ENCODE data around the gene SYNC. TPM values are rescaled to one million over a fixed set of nuclear protein-coding genes. Genes with fewer than 3 reads are reported as not detected.
"Not testable (repeated sequence)": the region's sequence is repeated elsewhere in the genome, so short reads cannot be mapped to it uniquely, and the experiment has no call there.

Gene SYNC
- total RNA-seq, 1 donor from 2014 or later, result 71.8 TPM

DNA sequence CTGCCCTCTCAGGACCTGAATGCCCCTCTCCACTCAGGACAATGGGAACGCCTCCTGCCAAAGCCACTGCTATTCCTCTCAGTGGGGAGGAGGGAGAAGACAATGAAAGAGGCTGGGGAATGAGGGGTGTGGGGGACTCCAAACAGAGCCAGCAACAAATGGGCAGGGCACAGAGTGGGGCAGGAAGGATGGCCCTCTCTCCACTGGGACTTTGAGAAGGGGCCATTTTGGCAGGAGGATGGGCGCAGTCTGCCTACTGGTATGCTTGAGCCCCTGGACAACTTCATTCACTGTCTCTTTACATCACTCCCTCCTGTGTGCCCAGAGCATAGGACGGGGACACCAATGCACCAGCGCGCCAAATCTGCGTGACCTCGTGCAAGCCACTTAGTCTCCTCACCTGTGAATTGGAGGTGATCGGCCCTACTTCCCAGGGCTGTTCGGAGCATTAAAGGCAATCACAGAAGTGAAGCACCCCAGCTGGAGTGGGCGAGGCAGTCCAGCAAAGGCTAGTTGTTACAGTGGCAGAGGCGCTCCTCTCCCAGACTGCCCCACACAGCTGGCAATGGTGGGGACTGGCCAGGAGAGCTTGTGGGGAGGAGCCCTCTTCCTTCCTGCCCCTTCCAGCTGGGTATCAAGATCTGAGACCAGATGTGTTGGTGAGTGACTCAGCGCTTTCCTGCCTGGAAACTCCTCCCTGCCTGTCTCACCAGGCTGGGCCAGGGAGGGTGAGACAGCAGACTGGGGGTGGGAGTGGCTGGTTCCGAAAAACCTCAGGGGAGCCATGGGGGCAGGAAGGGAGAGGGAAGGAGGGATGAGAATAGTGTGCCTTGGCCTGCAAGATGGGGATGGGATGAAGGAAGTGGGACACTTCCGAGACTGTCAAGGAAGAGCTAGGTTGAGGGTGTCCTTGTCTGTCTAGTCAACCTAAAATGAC is 22.4 kb upstream of the SYNC start:
- DNase-seq, result peak; percentile 76

DNA sequence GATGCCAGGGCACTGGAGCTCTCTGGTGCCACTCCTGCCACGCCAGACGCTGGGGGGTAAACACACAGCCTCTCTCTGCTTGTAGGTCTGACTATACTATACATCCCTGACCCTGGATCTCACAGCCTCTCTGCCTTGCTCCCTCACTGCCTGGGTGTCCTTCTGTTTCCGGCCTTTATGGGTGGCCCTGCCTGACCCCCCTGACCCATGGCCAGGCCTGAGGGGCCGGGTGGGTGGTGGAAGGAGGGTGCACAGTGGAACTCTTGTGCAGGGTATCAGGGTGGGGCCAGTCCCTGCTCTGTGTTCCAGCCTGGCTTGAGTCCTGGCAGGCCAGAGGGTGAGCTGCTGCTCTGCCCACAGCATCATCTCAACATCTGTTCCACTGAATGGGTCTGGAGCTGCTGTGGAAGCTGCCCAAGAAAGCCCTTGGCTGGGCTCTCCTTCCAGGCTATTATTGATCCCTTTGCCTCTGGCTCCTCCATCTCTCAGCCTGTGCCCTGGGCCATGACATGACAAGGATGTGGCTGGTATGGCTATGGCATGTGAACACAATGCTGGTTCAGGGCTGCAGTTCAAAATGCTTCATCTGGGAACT is 17.2 kb upstream of the SYNC start:
- DNase-seq, result no peak

DNA sequence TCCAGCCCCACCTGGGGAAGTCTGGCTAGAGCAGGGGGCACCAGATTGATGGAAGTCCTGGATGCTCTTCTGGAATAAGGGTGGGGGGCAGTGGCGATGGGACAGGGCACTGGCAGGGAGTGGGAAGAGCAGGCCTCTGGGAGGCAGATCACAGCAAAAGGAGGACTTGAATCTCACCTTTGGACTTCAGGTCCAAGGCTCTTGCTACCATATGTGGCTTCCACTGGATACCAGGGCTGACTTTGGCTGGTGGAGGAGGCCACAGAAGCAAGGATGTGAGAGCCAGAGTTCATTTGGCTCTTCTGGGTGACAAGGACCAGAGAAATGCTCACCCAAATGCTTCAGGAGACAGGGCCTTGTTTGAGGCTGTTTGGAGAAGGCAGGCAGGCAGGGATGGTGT is 16.0 kb upstream of the SYNC start:
- DNase-seq, result no peak

DNA sequence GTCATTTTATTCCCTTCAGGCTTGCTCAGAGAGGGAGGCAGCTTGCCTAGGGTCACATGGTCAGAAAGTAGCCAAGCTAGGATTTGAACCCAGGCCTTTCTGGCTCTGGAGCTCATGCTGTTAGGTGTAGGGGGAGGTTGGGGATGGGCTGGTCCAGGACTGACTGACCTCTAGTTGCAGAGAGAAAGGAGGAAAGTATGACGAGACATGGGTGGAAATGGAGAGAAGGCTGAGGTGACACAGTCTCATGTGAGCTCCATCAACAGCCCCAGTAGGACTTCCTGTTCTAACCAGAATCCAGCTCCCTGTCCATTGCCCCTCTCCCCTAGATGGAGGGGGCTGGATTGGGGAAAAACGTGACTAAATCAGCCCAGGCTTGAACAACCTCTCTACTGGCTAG is 15.5 kb upstream of the SYNC start:
- no peak for DNase-seq

DNA sequence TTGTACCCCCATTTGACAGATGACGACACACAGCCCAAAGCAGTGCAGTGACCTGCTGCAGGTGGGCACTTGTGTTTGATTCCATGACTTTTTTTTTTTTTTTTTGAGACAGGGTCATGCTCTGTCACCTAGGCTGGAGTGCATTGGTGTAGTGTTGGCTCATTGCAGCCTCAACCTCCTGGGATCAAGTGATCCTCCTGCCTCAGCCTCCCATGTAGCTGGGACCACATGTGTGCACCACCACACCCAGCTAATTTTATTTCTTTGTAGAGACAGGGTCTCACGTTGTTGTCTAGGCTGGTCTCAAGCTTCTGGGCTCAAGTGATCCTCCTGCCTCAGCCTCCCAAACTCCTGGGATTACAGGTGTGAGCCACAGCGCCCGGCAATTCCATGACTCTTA is 14.9 kb upstream of the SYNC start:
- no peak for DNase-seq

DNA sequence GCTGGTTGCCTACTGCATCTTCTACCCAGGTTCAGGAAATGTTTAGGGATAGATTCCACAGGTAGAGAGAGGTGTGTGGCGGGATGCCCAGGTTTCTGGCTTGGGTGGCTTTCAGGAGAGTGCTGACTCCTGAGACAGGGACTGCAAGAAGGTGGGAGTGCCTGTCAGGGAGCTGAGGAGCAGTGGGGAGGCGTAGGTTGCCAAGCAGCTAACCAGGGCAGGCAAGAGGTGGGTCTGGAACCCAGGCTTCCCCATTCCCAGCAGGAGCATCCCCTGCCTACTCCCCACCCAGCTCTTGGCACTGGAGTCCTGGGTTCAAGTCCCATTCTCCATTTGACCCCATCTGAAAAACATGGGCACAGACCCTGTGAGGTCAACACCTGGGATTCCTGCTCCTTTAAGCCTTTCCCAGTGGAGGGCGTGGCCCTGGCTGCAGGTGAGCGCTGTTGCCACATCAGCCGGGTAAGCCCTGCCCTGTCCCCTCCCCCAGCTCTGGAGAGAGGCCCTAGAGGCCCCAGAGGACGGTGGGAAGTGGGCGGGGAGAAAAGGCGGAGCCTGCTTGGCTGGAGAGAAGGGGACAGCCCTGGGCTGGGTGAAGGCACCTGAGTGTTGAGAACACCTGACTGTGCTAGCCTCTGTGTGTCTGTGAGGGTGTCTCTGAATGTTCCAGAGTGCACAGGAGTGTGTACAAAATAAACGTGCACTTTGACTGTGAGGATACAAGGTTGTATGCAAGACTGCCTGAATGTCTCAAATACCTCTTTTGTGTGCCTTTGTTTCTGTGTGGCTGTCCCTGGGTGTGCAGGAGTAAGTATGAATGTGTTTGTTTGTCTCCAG is 14.0 kb upstream of the SYNC start:
- peak; percentile 77 for DNase-seq

DNA sequence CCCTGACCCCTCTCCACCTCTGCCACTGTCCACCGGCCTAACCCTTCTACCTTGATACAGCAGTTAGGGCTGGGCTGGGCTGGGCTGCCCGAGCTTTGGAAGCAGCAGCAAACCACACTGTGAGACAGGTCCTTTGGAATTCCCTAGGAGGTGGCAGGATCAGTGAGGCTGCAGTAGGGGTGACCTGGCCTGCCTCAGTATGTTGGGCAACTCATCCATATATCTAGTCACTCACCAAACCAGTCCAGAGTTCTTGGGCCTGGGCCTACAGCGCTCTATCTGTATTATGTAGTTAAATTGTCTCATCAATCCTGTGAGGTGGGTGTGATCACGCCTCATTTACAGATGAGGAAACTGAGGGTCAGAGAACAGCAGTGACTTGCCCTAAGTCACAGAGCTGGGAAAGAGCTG is 13.3 kb upstream of the SYNC start:
- no peak for DNase-seq

DNA sequence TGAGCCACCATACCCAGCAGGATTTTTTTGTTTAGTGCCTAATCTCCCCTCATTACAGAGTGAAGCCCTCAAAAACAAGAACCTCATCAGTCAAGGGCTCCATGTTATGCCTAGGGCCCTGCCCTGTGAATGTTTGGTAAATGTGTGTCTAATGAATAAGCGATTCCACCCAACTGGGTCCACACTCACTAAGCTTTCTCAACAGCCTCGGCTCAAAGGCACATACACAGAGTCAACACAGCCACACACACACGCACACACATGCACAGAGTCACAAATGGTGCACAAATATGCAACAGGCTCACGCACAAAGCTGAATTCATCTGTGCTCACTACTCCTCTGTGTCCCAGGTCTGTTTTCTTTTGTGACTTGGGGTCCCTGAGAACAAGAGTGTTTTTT is 11.7 kb upstream of the SYNC start:
- DNase-seq, result peak; percentile 24

DNA sequence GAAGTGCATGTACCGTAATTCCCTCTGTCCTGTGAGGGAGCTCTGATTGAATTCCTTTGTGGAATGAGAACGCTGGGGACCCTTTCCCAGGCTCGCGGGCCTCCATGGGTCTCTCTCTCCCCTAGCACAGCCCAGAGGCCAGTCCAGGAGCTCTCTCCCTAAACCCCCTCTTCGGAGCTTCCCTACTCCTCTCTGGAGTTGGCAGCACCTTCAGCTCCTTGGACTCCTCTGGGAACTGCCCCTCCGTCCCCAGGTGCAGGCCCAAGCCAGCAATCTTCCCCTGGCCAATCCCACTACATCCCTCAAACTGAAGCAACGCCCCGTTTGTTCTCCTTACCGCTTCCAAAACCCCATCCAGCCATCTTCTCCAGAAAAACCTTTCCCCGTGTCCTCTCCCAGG is 10.5 kb upstream of the SYNC start:
- DNase-seq, result no peak

DNA sequence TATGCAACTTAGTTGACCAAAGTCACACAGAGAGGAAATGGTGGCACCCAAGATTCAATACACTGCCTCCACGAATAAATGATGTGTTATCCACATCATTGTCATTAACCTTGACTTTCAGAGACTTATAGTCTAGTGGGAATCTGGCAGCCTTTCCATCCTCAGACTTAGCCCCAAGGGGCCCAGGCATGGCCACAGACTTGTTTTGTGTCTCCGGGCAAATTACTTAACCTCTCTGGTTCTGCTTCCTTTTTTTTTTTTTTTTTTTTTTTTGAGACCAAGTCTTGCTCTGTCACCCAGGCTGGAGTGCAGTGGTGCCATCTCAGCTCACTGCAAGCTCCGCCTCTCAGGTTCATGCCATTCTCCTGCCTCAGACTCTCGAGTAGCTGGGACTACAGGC is 8.7 kb upstream of the SYNC start:
- not testable (repeated sequence) for DNase-seq

DNA sequence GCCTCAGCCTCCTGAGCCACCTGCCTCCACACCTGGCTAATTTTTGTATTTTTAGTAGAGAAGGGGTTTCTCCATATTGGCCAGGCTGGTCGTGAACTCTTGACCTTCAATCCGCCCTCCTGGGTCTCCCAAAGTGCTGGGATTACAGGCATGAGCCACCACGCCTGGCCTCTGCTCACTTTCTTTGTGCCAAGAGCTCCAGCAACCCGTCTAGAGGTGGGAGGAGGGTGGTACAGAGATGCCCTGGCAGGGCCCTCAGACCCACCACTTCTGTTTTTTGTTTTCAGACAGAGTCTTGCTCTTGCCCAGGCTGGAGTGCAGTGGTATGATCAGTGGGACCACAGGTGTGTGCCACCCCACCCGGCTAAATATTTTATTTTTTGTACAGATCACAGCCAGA is 6.9 kb upstream of the SYNC start:
- DNase-seq, result no peak

DNA sequence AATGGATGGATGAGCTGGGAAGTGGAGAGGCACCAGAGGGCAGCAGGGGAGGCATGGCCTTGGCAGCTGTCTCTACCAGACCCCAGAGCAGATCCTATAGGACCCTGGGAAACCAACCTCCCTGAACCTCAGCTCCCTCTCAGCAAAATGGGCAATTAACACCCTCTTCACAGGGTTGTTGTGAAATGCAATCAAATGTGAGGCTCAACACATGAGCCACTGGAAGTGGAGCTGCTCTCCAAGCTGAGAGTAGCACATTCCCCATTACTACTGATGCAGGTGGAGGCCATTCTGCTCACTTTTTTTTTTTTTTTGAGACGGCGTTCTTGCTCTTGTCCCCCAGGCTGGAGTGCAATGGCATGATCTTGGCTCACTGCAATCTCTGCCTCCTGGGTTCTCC is 6.5 kb upstream of the SYNC start:
- no peak for DNase-seq

DNA sequence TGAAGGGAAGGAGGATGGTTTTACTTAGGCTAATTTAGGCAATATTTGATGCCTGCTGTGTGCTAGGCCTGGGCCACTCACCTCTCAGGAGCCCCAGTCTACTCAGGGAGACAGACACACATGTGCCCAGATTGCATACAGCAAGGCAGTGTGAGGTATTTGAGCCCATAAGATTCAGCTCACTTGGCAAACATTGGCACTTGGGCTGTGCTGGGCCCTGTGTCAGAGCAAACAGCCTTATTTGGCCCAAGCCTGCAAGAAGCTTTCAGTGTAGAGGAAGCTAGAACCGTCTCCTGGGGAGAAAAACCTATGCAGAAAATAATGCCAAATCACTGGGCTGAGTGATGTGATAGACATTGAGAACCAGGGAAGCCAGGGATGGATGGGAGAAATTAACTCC is 3.9 kb upstream of the SYNC start:
- no peak for DNase-seq

DNA sequence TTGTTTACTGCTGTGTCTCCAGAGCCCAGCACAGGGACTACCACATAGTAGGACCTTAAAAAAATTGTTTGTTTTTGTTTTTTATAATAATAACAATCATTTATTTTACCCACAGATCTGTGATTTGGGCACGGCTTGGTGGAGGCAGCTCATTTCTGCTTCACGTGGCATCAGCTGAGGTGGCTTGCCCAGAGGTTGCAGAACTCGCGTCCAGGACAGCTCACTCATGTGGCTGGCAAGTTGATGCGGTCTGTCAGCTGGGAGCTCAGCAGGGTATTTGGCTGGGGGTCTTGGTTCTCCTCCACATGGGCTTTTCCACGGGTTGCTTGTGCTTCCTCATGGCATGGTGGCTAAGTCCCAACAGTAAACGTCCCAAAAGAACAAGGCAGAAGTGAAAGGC is 2.9 kb upstream of the SYNC start:
- no peak for DNase-seq

DNA sequence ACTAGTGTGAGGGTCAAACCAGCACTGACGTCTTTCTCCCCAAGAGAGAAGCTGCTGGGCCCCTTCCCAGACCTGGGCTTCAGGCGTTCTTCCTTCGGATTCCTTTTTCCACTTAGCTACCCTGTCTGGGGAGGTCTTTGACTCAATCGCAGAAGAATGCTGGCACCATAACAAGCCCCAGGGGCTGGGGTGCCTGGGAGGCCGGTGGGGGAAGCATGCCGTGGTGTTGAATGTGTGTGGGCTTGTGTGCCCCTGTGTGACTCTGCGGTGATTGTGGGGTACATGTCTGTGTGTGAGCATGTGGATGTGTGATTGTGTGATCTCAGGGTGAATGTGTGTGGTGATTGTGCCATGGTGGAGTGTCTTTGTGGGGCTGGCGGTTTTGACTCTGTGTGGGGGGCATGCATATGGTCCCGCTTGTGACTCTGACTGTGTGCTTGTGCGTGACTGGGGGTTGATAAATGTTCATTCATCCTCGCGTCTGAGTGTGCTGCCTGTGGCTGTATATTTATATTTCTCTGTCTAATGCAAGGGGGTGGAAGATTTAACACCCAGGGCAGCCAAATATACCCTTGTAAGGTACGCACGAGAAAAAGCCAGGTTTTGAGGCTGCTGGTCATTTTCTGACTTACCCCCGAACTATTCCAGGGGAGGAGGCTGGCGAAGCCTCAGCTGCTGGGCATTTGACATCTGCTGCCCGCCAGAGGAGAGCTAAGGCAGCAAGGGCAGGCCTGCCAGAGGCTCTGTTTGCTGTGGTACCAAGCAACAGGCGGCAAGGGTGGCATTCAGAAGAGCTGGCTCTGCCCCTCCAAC is 1.1 kb upstream of the SYNC start:
- peak; percentile 85 for DNase-seq

DNA sequence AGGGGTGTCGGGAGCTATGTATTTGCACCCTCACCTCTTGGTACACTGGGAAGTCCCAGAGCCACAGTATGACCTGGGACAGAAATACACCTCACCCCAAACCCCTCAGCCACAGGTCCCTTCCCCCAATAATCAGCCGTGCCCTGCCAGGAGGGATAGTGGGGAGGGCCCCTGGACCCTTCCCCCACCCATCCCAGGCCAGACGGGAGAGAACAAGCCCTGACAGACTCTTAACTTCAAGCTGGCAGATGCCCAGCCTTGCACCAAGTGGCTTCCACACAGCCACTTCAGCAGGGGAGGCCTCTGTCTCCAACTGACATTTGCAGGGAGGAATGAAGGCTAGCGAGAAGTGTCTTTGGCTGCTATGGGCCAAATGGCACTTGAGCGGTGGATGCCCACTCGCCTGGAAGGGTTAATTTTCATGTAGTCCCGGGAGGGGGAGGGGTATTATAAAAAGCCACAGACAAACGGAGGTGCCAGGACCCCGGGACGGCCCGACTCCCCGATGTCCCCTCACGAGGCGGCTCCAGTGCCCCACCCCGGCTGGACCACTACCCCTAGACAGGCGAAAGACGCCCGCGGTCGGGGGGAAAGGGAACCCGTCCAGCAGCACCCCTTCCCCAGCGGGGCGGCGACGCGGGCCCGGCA is 495 bp downstream of the SYNC start:
- peak; percentile 76 for DNase-seq

DNA sequence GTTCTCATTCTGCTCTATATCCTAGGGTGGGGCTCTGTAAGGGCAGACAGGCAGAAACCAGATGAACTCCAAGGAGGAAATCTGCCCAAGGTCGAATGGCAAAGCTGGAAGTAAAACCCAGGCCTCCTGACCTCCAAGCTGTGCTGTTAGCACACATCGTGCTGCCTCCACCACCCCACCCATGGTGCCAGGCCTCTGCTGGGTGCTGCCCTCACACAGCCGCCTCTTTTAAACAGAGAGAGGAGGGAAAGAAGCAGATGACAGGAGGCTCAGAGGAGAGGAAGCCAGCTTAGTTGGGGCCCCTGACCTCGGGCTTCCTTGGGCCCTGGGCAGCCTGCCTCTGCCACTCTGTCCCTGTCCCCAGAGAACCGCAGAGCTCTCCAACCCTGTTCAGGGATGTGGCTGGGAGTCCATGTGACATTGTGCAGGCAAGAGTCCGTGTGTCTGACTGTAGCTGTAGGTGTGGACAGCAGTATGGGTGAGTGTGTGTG is 1.1 kb downstream of the SYNC start:
- DNase-seq, result peak; percentile 36

DNA sequence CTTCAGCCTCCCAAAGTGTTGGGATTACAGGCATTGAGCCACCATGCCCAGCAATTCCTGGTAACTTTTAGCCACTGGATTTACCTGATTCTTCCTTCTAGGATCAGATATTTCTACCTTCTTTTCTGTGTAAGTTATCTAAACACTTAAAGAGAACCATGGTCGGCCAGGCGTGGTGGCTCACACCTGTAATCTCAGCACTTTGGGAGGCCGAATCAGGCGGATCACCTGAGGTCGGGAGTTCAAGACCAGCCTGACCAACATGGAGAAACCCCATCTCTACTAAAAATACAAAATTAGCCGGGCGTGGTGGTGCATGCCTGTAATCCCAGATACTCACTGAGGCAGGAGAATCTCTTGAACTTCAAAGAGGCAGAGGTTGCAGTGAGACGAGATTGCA is 5.6 kb downstream of the SYNC start:
- not testable (repeated sequence) for DNase-seq

DNA sequence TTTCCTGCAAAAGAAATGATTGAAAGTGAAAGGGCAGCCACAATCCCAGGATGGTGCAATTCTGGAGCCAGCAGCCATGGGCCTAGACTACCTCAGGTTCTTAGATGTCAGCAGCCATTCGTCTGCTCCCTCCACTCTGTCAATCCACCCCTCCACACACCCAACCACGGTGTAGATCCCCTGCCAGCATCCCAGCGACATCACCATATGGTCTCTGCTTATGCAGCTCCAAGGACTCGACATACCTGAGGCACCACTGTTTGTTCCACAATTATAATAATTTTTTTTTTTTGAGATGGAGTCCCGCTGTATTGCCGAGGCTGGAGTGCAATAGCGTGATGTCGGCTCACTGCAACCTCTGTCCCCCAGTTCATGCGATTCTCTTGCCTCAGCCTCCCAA is 6.5 kb downstream of the SYNC start:
- DNase-seq, result no peak

DNA sequence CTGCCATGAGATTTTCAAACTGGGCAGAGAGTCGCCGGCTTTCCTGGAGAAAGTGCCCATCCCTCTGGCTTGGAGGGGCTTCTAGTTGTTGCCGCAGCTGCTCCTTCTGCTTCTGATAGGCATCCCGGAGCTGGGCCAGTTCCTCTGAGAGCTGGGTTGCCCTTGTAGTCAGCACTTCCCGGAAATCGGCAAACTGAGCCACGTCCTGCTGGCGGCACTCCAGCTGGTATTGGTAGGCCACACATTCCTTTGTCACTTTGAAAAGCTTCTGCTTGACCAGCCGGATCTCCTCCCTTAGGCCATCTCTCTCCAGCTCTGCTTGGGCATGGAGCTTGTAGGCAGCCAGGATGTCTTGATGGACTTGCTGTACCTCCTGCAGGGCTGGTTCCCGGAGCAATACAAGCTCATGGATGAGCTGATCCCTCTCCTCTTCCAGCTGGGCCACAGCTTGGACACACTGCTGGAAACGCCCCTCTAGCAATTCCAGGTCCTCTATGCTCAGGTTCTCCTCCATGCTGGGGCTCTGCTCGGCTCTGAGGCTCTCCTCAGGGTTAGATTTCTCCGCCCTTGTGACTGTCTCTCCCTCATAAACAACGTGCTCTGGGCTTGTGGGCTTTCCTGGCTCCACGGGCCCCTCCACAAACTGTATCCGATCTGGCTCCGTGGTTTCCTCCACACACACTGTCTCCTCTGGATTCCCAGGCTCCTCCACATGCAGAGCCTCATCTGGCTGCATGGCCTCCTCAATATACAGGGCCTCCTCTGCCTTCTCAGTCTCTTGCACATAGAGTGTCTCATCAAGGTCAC is 7.3 kb downstream of the SYNC start:
- no peak for DNase-seq
